WTC11 (cell line): Measurements from ENCODE around the gene GAK.

Experiments used
- CREB1 ChIP-seq: sonication (generic); formaldehyde crosslinking; IDR thresholded peaks from 2 replicates; pipeline ENCODE4 v1.8.0; 2023; ENCODE audit warnings: mild to moderate bottlenecking, missing genetic modification reagents
- E2F4 ChIP-seq: sonication (generic); formaldehyde crosslinking; IDR thresholded peaks from 2 replicates; pipeline ENCODE4 v1.8.1; 2022; ENCODE audit warnings: low read depth, mild to moderate bottlenecking, moderate library complexity, missing genetic modification reagents, borderline replicate concordance
- ESRRA ChIP-seq: sonication (generic); formaldehyde crosslinking; IDR thresholded peaks from 2 replicates; pipeline ENCODE4 v1.8.1; 2022; ENCODE audit warnings: mild to moderate bottlenecking, missing genetic modification reagents, borderline replicate concordance
- FOXJ3 ChIP-seq: sonication (generic); formaldehyde crosslinking; IDR thresholded peaks from 2 replicates; pipeline ENCODE4 v1.9.0; 2021; ENCODE audit warnings: missing genetic modification reagents, mild to moderate bottlenecking, borderline replicate concordance
- FOXK1 ChIP-seq: sonication (generic); formaldehyde crosslinking; IDR thresholded peaks from 2 replicates; pipeline ENCODE4 v1.8.0; 2022; ENCODE audit warnings: mild to moderate bottlenecking, moderate library complexity, missing genetic modification reagents
- NR3C1 ChIP-seq: sonication (generic); formaldehyde crosslinking; conservative IDR thresholded peaks from 2 replicates; pipeline ENCODE4 v1.8.1; 2023; ENCODE audit warnings: low read depth, mild to moderate bottlenecking, missing genetic modification reagents
- ZNF121 ChIP-seq: sonication (generic); formaldehyde crosslinking; IDR thresholded peaks from 2 replicates; pipeline ENCODE4 v1.8.0; 2023; ENCODE audit warnings: missing genetic modification reagents
- ZNF219 ChIP-seq: sonication (generic); formaldehyde crosslinking; IDR thresholded peaks from 2 replicates; pipeline ENCODE4 v1.8.0; 2023; ENCODE audit warnings: missing genetic modification reagents, mild to moderate bottlenecking, borderline replicate concordance
- ZNF232 ChIP-seq: sonication (generic); formaldehyde crosslinking; IDR thresholded peaks from 2 replicates; pipeline ENCODE4 v1.8.0; 2022; ENCODE audit warnings: mild to moderate bottlenecking, missing genetic modification reagents
- TF ChIP-seq, protein P1 (sequence below): sonication (generic); formaldehyde crosslinking; conservative IDR thresholded peaks from 2 replicates; pipeline ENCODE4 v1.8.1; 2022; ENCODE audit warnings: mild to moderate bottlenecking, missing genetic modification reagents
- TF ChIP-seq, protein P2 (sequence below): fragments of 200-600 bp; IDR thresholded peaks from 2 replicates; pipeline ENCODE4 v1.8.0; 2022; ENCODE audit warnings: antibody characterized with exemption
- TF ChIP-seq, protein P3 (sequence below): sonication (generic); formaldehyde crosslinking; IDR thresholded peaks from 2 replicates; pipeline ENCODE4 v1.8.1; 2023; ENCODE audit warnings: mild to moderate bottlenecking, missing genetic modification reagents, moderate library complexity
- TF ChIP-seq, protein P4 (sequence below): sonication (generic); formaldehyde crosslinking; IDR thresholded peaks from 2 replicates; pipeline ENCODE4 v1.8.0; 2023; ENCODE audit warnings: missing genetic modification reagents

DNA sequence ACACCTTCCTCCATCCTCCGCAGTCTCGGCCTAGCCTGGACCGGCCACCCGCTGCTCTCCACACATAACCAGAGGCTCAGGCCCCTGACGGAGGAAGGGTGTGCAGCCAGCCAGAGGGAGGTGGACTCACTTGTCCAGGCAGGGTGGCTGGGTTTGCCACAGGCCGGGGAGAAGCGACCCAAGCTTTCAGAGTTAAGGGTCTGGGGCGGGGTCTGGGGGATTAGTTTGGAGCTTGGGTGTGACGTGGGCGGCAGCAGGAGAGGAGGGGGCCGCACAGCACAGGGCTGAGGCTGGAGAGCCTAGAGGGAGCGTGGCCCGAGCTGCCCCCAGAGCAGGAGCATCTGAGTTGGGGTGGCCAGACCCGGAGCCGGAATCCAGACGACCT, 83.8 kb downstream of the GAK start:
- no peak for TF ChIP-seq ZNF121
- no peak for TF ChIP-seq FOXK1 (CRISPR knock-in tag)
- TF ChIP-seq, protein P1, sequence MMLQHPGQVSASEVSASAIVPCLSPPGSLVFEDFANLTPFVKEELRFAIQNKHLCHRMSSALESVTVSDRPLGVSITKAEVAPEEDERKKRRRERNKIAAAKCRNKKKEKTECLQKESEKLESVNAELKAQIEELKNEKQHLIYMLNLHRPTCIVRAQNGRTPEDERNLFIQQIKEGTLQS (CRISPR knock-in tag): no peak
- TF ChIP-seq FOXJ3 (CRISPR knock-in tag): no peak
- TF ChIP-seq, protein P2, sequence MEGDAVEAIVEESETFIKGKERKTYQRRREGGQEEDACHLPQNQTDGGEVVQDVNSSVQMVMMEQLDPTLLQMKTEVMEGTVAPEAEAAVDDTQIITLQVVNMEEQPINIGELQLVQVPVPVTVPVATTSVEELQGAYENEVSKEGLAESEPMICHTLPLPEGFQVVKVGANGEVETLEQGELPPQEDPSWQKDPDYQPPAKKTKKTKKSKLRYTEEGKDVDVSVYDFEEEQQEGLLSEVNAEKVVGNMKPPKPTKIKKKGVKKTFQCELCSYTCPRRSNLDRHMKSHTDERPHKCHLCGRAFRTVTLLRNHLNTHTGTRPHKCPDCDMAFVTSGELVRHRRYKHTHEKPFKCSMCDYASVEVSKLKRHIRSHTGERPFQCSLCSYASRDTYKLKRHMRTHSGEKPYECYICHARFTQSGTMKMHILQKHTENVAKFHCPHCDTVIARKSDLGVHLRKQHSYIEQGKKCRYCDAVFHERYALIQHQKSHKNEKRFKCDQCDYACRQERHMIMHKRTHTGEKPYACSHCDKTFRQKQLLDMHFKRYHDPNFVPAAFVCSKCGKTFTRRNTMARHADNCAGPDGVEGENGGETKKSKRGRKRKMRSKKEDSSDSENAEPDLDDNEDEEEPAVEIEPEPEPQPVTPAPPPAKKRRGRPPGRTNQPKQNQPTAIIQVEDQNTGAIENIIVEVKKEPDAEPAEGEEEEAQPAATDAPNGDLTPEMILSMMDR: no peak
- TF ChIP-seq E2F4 (CRISPR knock-in tag): no peak
- no peak for TF ChIP-seq ZNF232 (CRISPR knock-in tag)
- TF ChIP-seq ZNF219 (CRISPR knock-in tag): no peak
- no peak for TF ChIP-seq NR3C1
- TF ChIP-seq, protein P3, sequence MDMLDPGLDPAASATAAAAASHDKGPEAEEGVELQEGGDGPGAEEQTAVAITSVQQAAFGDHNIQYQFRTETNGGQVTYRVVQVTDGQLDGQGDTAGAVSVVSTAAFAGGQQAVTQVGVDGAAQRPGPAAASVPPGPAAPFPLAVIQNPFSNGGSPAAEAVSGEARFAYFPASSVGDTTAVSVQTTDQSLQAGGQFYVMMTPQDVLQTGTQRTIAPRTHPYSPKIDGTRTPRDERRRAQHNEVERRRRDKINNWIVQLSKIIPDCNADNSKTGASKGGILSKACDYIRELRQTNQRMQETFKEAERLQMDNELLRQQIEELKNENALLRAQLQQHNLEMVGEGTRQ: no peak
- no peak for TF ChIP-seq ESRRA
- TF ChIP-seq, protein P4, sequence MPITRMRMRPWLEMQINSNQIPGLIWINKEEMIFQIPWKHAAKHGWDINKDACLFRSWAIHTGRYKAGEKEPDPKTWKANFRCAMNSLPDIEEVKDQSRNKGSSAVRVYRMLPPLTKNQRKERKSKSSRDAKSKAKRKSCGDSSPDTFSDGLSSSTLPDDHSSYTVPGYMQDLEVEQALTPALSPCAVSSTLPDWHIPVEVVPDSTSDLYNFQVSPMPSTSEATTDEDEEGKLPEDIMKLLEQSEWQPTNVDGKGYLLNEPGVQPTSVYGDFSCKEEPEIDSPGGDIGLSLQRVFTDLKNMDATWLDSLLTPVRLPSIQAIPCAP (CRISPR knock-in tag): no peak
- no peak for TF ChIP-seq CREB1 (CRISPR knock-in tag)
